GM19455 (cell line): Measurements from ENCODE around the gene ATP6V1F.

Experiments
- ATAC-seq: cut with Tn5 transposase; IDR thresholded peaks from one replicate; pipeline ENCODE4 v1.9.1; 2021; ENCODE audit not compliant: unreplicated experiment

The ATP6V1F gene

GRCh38 chr7:128862571-128863432 is at the start of gene ATP6V1F:
ATP6V1F (plus strand) TSS chr7:128862856; CDS start chr7:128862905, 49 bp downstream.
- peak; percentile 87 for ATAC-seq

- no peak for ATAC-seq
Observed at GRCh38 chr7:128814499-128814898, 48.2 kb upstream of the ATP6V1F start.

- ATAC-seq: no peak
Observed at GRCh38 chr7:128815289-128815942, 47.2 kb upstream of the ATP6V1F start.

- ATAC-seq: no peak
Observed at GRCh38 chr7:128818694-128819093, 44.0 kb upstream of the ATP6V1F start.

- no peak for ATAC-seq
Observed at GRCh38 chr7:128821724-128822123, 40.9 kb upstream of the ATP6V1F start.

- ATAC-seq: no peak
Observed at GRCh38 chr7:128826512-128826911, 36.1 kb upstream of the ATP6V1F start.

- no peak for ATAC-seq
Observed at GRCh38 chr7:128826916-128827247, 35.8 kb upstream of the ATP6V1F start.

- ATAC-seq: no peak
Observed at GRCh38 chr7:128827248-128827958, 35.3 kb upstream of the ATP6V1F start.

- no peak for ATAC-seq
Observed at GRCh38 chr7:128827971-128828711, 34.5 kb upstream of the ATP6V1F start.

GRCh38 chr7:128829391-128830166 is 33.1 kb upstream of the ATP6V1F start:
- ATAC-seq: no peak

GRCh38 chr7:128830231-128831177 is 32.2 kb upstream of the ATP6V1F start, which contains the start of gene FLNC:
FLNC (plus strand) TSS chr7:128830406; CDS start chr7:128830638, 232 bp downstream.
- ATAC-seq: no peak

GRCh38 chr7:128831178-128831993 is 31.3 kb upstream of the ATP6V1F start:
- ATAC-seq: no peak

- ATAC-seq: no peak
Observed at GRCh38 chr7:128831994-128832879, 30.4 kb upstream of the ATP6V1F start.

GRCh38 chr7:128832880-128833147 is 29.8 kb upstream of the ATP6V1F start:
- ATAC-seq: no peak

GRCh38 chr7:128833148-128833945 is 29.3 kb upstream of the ATP6V1F start:
- ATAC-seq: no peak

GRCh38 chr7:128833946-128834325 is 28.7 kb upstream of the ATP6V1F start:
- no peak for ATAC-seq
